ENCODE data around the gene ZCCHC3. TPM values are rescaled to one million over a fixed set of nuclear protein-coding genes. Genes with fewer than 3 reads are reported as not detected.

Gene ZCCHC3
- total RNA-seq, 2 experiments from 2014 or later = 30.0 to 30.6 TPM

GRCh38 chr20:311609-312008 lies 14.2 kb downstream of the ZCCHC3 start:
- DNase-seq (no peak), ATAC-seq (ENCODE audit: low read depth) (no peak)
- H3K27ac Mint-ChIP-seq = no peak overlapping the region
- no peak overlapping the region for H3K4me3 Mint-ChIP-seq
- no peaks in the 10 kb centered on the region for H3K27me3 Mint-ChIP-seq
- H3K4me1 Mint-ChIP-seq = peaks cover 18% of the 10 kb centered on the region
- H3K36me3 Mint-ChIP-seq = no peaks in the 10 kb centered on the region
- no peaks in the 10 kb centered on the region for H3K9me3 Mint-ChIP-seq
- POLR2A ChIA-PET = interaction anchor here (0.8 to 4.6 kb wide), 3 partner anchors 13 to 18 kb away, joined by 3 to 32 read pairs (median 7); partner anchors contain the start of genes SOX12 and ZCCHC3

- DNase-seq (no peak), ATAC-seq (ENCODE audit: low read depth) (no peak)
- Mint-ChIP-seq H3K27ac (no peak overlapping the region), H3K36me3 (no peaks in the 10 kb centered on the region), H3K9me3 (no peaks in the 10 kb centered on the region), H3K4me3 (no peak overlapping the region), H3K4me1 (peaks cover 18% of the 10 kb centered on the region), H3K27me3 (no peaks in the 10 kb centered on the region)
- POLR2A ChIA-PET = interaction anchor here (0.8 to 1.4 kb wide), 2 partner anchors 13 to 17 kb away, joined by 3 to 7 read pairs; partner anchors contain the start of gene SOX12
Observed at GRCh38 chr20:312067-312466, 14.7 kb downstream of the ZCCHC3 start.

GRCh38 chr20:312866-313265 lies 15.5 kb downstream of the ZCCHC3 start:
- ATAC-seq (ENCODE audit: low read depth) (no peak), DNase-seq (no peak)
- Mint-ChIP-seq H3K27ac (no peak overlapping the region), H3K4me3 (no peak overlapping the region), H3K4me1 (peaks cover 18% of the 10 kb centered on the region), H3K27me3 (no peaks in the 10 kb centered on the region), H3K9me3 (no peaks in the 10 kb centered on the region), H3K36me3 (no peaks in the 10 kb centered on the region)
- POLR2A ChIA-PET = interaction anchor here (1.0 to 1.4 kb wide), 2 partner anchors 12 to 15 kb away, joined by 3 to 7 read pairs; partner anchors contain the start of genes SOX12 and ZCCHC3

GRCh38 chr20:313402-313801 lies 16.0 kb downstream of the ZCCHC3 start:
- DNase-seq (no peak), ATAC-seq (ENCODE audit: low read depth) (no peak)
- H3K9me3 Mint-ChIP-seq = no peaks in the 10 kb centered on the region
- no peak overlapping the region for H3K4me3 Mint-ChIP-seq
- H3K36me3 Mint-ChIP-seq = no peaks in the 10 kb centered on the region
- H3K4me1 Mint-ChIP-seq = peaks cover 18% of the 10 kb centered on the region
- no peak overlapping the region for H3K27ac Mint-ChIP-seq
- no peaks in the 10 kb centered on the region for H3K27me3 Mint-ChIP-seq
- POLR2A ChIA-PET = interaction anchor here (1.0 kb wide), 1 partner anchor 16 kb away, joined by 3 read pairs; the partner anchor contains the start of gene ZCCHC3

GRCh38 chr20:313948-314347 lies 16.6 kb downstream of the ZCCHC3 start:
- Mint-ChIP-seq H3K36me3 (no peaks in the 10 kb centered on the region), H3K4me1 (peaks cover 18% of the 10 kb centered on the region), H3K4me3 (no peak overlapping the region), H3K9me3 (no peaks in the 10 kb centered on the region), H3K27me3 (no peaks in the 10 kb centered on the region), H3K27ac (no peak overlapping the region)
- POLR2A ChIA-PET = no interaction called here
- DNase-seq (no peak), ATAC-seq (ENCODE audit: low read depth) (no peak)

- Mint-ChIP-seq H3K36me3 (peaks cover 6% of the 10 kb centered on the region), H3K4me3 (no peak overlapping the region), H3K27ac (no peak overlapping the region), H3K4me1 (peaks cover 3% of the 10 kb centered on the region), H3K27me3 (no peaks in the 10 kb centered on the region), H3K9me3 (no peaks in the 10 kb centered on the region)
- POLR2A ChIA-PET = no interaction called here
- DNase-seq (no peak), ATAC-seq (ENCODE audit: low read depth) (no peak)
Observed at GRCh38 chr20:316316-317068, 19.1 kb downstream of the ZCCHC3 start.

GRCh38 chr20:324177-325044 lies 27.0 kb downstream of the ZCCHC3 start:
- H3K9me3 Mint-ChIP-seq = no peaks in the 10 kb centered on the region
- H3K27me3 Mint-ChIP-seq = no peaks in the 10 kb centered on the region
- H3K4me1 Mint-ChIP-seq = peaks cover 24% of the 10 kb centered on the region
- peak overlapping the region; percentile 92 for H3K27ac Mint-ChIP-seq
- ATAC-seq (ENCODE audit: low read depth) (peak; percentile 57), DNase-seq (peak; percentile 97)
- POLR2A ChIA-PET = interaction anchor here (0.6 to 5.3 kb wide), 5 partner anchors 12 to 105 kb away, joined by 3 to 84 read pairs (median 6); partner anchors contain the start of gene ZCCHC3
- peak overlapping the region; percentile 90 for H3K4me3 Mint-ChIP-seq
- H3K36me3 Mint-ChIP-seq = peaks cover 8% of the 10 kb centered on the region

GRCh38 chr20:325045-325888 lies 27.9 kb downstream of the ZCCHC3 start, which contains the start of gene SOX12:
Gene SOX12, plus strand, starts transcription at chr20:325552. Its CDS starts 373 bp downstream, at chr20:325925.
- peak within 1 kb of the TSS; percentile 92 for H3K27ac Mint-ChIP-seq
- DNase-seq (peak; percentile 99), ATAC-seq (ENCODE audit: low read depth) (peak; percentile 65)
- POLR2A ChIA-PET = interaction anchor here (1.0 to 5.3 kb wide), 6 partner anchors 13 to 82 kb away, joined by 3 to 84 read pairs (median 4); partner anchors contain the start of gene ZCCHC3
- no peaks in the 10 kb centered on the region for H3K9me3 Mint-ChIP-seq
- H3K36me3 Mint-ChIP-seq = peaks cover 8% of the 10 kb centered on the region
- H3K27me3 Mint-ChIP-seq = no peaks in the 10 kb centered on the region
- peaks cover 27% of the 10 kb centered on the region for H3K4me1 Mint-ChIP-seq
- peak within 1 kb of the TSS; percentile 90 for H3K4me3 Mint-ChIP-seq

GRCh38 chr20:325889-326644 lies 28.7 kb downstream of the ZCCHC3 start:
- POLR2A ChIA-PET = interaction anchor here (1.0 to 5.3 kb wide), 6 partner anchors 14 to 81 kb away, joined by 3 to 84 read pairs (median 4); partner anchors contain the start of gene ZCCHC3

GRCh38 chr20:326645-327185 lies 29.3 kb downstream of the ZCCHC3 start:
- Mint-ChIP-seq H3K27ac (peak overlapping the region; percentile 75), H3K4me1 (peaks cover 31% of the 10 kb centered on the region), H3K36me3 (no peaks in the 10 kb centered on the region), H3K4me3 (peak overlapping the region; percentile 82), H3K27me3 (no peaks in the 10 kb centered on the region), H3K9me3 (no peaks in the 10 kb centered on the region)
- no peak for ATAC-seq (ENCODE audit: low read depth)
- POLR2A ChIA-PET = interaction anchor here (1.1 to 5.3 kb wide), 2 partner anchors 17 to 29 kb away, joined by 3 to 84 read pairs; partner anchors contain the start of gene ZCCHC3
- DNase-seq = peak; percentile 73

More at GRCh38 chr20:325889-326644, 28.7 kb downstream of the ZCCHC3 start:
- Mint-ChIP-seq H3K36me3 (peaks cover 5% of the 10 kb centered on the region), H3K4me1 (peaks cover 31% of the 10 kb centered on the region), H3K27ac (peak overlapping the region; percentile 87), H3K27me3 (no peaks in the 10 kb centered on the region), H3K4me3 (peak overlapping the region; percentile 82), H3K9me3 (no peaks in the 10 kb centered on the region)
- ATAC-seq (ENCODE audit: low read depth) = no peak
- peak; percentile 76 for DNase-seq

- POLR2A ChIA-PET = interaction anchor here (0.7 to 5.3 kb wide), 2 partner anchors 30 kb away, joined by 3 to 84 read pairs; partner anchors contain the start of gene ZCCHC3
- no peaks in the 10 kb centered on the region for H3K9me3 Mint-ChIP-seq
- DNase-seq (peak; percentile 86), ATAC-seq (ENCODE audit: low read depth) (peak; percentile 19)
- H3K27ac Mint-ChIP-seq = peak overlapping the region; percentile 75
- H3K4me1 Mint-ChIP-seq = peaks cover 31% of the 10 kb centered on the region
- H3K27me3 Mint-ChIP-seq = no peaks in the 10 kb centered on the region
- no peaks in the 10 kb centered on the region for H3K36me3 Mint-ChIP-seq
- peak overlapping the region; percentile 82 for H3K4me3 Mint-ChIP-seq
Observed at GRCh38 chr20:327186-328026, 30.0 kb downstream of the ZCCHC3 start.

Data from activated naive CD8-positive, alpha-beta T cell treated with anti-CD3 and anti-CD28 coated beads, Interleukin-2, amount 10 ng/mL, durations not matched to agents 7 days and 5 days (primary cell).